HEK293 (cell line): ENCODE measurements around the gene AK9.
"Not testable (repeated sequence)": the region's sequence is repeated elsewhere in the genome, so short reads cannot be mapped to it uniquely, and the experiment has no call there.

Experiments used
- CTCF ChIA-PET: fragments of 350-600 bp; formaldehyde crosslinking; extraction: SDS; loops from one replicate; lab custom pipeline; 2021; ENCODE audit warnings: antibody characterized with exemption; lab: Yijun Ruan, JAX
- POLR2A ChIA-PET: fragments of 300-600 bp; formaldehyde crosslinking; extraction: SDS; loops from one replicate; lab custom pipeline; 2020; ENCODE audit warnings: antibody characterized with exemption, inconsistent platforms; lab: Yijun Ruan, JAX
- H3K27ac ChIP-seq: fragments of 200-500 bp; sonication (Bioruptor generic); 2 replicates; pipeline ENCODE4 v1.5.1; 2014; ENCODE audit warnings: low read depth, low read length, control low read depth, inconsistent platforms; ENCODE audit errors: extremely low read depth
- H3K36me3 ChIP-seq, 2 experiments: fragments of 200-500 bp in 1 of 2; sonication (Bioruptor generic) in 1 of 2; 1 replicate in 1 of 2; 2 replicates in 1 of 2; pipeline ENCODE4 v1.5.1; 2014 to 2017; ENCODE audit warnings: inconsistent platforms in 2 of 2, low read length in 2 of 2; ENCODE audit not compliant: control insufficient read depth in 2 of 2, insufficient read depth in 1 of 2
- H3K4me1 ChIP-seq: fragments of 200-500 bp; sonication (Bioruptor generic); 2 replicates; pipeline ENCODE4 v1.5.1; 2014; ENCODE audit warnings: mild to moderate bottlenecking, low read length, inconsistent platforms; ENCODE audit not compliant: control insufficient read depth, insufficient read depth
- H3K4me3 ChIP-seq: 2 replicates; pipeline ENCODE4 v1.5.1; 2011; ENCODE audit warnings: low read depth, mild to moderate bottlenecking, control low read depth, low read length, moderate library complexity
- H3K9me3 ChIP-seq: fragments of 200-500 bp; sonication (Bioruptor generic); 2 replicates; pipeline ENCODE4 v1.5.1; 2014; ENCODE audit warnings: low read depth, low read length, inconsistent platforms; ENCODE audit not compliant: control insufficient read depth, insufficient read depth
- FEZF1 ChIP-seq: fragments of 450-650 bp; formaldehyde crosslinking; IDR thresholded peaks from 2 replicates; pipeline ENCODE4 v1.5.1; 2016; ENCODE audit warnings: missing biosample characterization, missing genetic modification characterization
- PRDM1 ChIP-seq: fragments of 450-650 bp; formaldehyde crosslinking; IDR thresholded peaks from 2 replicates; pipeline ENCODE4; 2016; ENCODE audit warnings: missing biosample characterization, missing genetic modification characterization
- TRIM28 ChIP-seq: IDR thresholded peaks from 2 replicates; pipeline ENCODE4 v1.6.1; 2011; ENCODE audit warnings: low read length, control low read depth, borderline replicate concordance
- ZBTB48 ChIP-seq: fragments of 450-650 bp; formaldehyde crosslinking; IDR thresholded peaks from 2 replicates; pipeline ENCODE4 v1.5.1; 2016; ENCODE audit warnings: missing biosample characterization, missing genetic modification characterization
- ZFHX2 ChIP-seq: fragments of 450-650 bp; formaldehyde crosslinking; conservative IDR thresholded peaks from 2 replicates; pipeline ENCODE4 v1.5.1; 2016; ENCODE audit warnings: missing biosample characterization, missing genetic modification characterization
- ZIC2 ChIP-seq: fragments of 450-650 bp; formaldehyde crosslinking; IDR thresholded peaks from 2 replicates; pipeline ENCODE4 v1.5.1; 2016; ENCODE audit warnings: missing biosample characterization, missing genetic modification characterization
- ZNF146 ChIP-seq: fragments of 450-650 bp; formaldehyde crosslinking; IDR thresholded peaks from 2 replicates; pipeline ENCODE4 v1.5.1; 2016; ENCODE audit warnings: missing biosample characterization, missing genetic modification characterization
- ZNF223 ChIP-seq: fragments of 450-650 bp; formaldehyde crosslinking; IDR thresholded peaks from 2 replicates; pipeline ENCODE4 v1.5.1; 2016; ENCODE audit warnings: missing biosample characterization, missing genetic modification characterization
- ZNF335 ChIP-seq: fragments of 450-650 bp; formaldehyde crosslinking; conservative IDR thresholded peaks from 2 replicates; pipeline ENCODE4 v1.5.1; 2016; ENCODE audit warnings: missing biosample characterization, missing genetic modification characterization
- ZNF768 ChIP-seq: fragments of 450-650 bp; formaldehyde crosslinking; IDR thresholded peaks from 2 replicates; pipeline ENCODE4 v1.5.1; 2018; ENCODE audit warnings: missing biosample characterization, mild to moderate bottlenecking, missing genetic modification characterization
- TF ChIP-seq, protein P1 (sequence below): fragments of 450-650 bp; formaldehyde crosslinking; IDR thresholded peaks from 2 replicates; pipeline ENCODE4 v1.5.1; 2017; ENCODE audit warnings: missing biosample characterization, missing genetic modification characterization
- TF ChIP-seq, protein P2 (sequence below): fragments of 450-650 bp; formaldehyde crosslinking; IDR thresholded peaks from 2 replicates; pipeline ENCODE4 v1.5.1; 2017; ENCODE audit warnings: missing biosample characterization, missing genetic modification characterization
- TF ChIP-seq, protein P3 (sequence below): fragments of 450-650 bp; formaldehyde crosslinking; conservative IDR thresholded peaks from 2 replicates; pipeline ENCODE4 v1.5.1; 2016; ENCODE audit warnings: low read depth, missing biosample characterization, missing genetic modification characterization
- TF ChIP-seq, protein P4 (sequence below): fragments of 450-650 bp; formaldehyde crosslinking; IDR thresholded peaks from 2 replicates; pipeline ENCODE4 v1.5.1; 2016; ENCODE audit warnings: missing biosample characterization, missing genetic modification characterization
- TF ChIP-seq, protein P5 (sequence below): fragments of 450-650 bp; formaldehyde crosslinking; IDR thresholded peaks from 2 replicates; pipeline ENCODE4 v1.5.1; 2016; ENCODE audit warnings: missing biosample characterization, missing genetic modification characterization

AK9 gene

DNA sequence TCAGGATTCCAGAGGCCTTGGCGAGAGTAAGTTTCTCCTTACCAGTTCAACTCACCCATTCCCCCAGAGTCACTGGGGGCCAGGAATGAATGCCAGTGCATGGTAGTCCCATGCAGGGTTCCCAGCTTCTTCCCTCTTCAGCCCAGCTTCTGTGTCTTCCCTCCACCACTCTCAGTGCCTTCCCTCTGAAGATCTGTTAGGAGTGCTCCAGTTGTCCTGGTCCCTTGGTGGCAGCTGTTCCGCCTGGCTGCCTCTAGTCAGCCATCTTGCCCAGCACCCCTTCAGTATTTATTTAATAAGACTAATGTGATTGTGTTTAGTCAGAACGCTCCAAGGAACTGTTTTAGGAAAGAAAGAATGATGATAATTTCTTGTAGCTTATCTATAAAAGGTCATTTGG lies 23.2 kb upstream of the AK9 start:
- Histone ChIP-seq H3K4me1 (no peaks in the 10 kb centered on the region), H3K4me3 (no peak overlapping the region), H3K36me3 (no peaks in the 10 kb centered on the region; a peak in 1 of 3 replicates), H3K27ac (no peak overlapping the region), H3K9me3 (no peaks in the 10 kb centered on the region)
- ChIA-PET POLR2A (no interaction called here), CTCF (interaction anchor here (0.6 to 7.6 kb wide), 5 partner anchors 10 to 677 kb away, joined by 3 to 44 read pairs (median 3); partner anchors contain the start of genes AK9 and FIG4)
- TF ChIP-seq, protein P1, sequence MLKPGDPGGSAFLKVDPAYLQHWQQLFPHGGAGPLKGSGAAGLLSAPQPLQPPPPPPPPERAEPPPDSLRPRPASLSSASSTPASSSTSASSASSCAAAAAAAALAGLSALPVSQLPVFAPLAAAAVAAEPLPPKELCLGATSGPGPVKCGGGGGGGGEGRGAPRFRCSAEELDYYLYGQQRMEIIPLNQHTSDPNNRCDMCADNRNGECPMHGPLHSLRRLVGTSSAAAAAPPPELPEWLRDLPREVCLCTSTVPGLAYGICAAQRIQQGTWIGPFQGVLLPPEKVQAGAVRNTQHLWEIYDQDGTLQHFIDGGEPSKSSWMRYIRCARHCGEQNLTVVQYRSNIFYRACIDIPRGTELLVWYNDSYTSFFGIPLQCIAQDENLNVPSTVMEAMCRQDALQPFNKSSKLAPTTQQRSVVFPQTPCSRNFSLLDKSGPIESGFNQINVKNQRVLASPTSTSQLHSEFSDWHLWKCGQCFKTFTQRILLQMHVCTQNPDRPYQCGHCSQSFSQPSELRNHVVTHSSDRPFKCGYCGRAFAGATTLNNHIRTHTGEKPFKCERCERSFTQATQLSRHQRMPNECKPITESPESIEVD (tag by site-specific recombination) = no peak
- TF ChIP-seq TRIM28 = no peak

DNA sequence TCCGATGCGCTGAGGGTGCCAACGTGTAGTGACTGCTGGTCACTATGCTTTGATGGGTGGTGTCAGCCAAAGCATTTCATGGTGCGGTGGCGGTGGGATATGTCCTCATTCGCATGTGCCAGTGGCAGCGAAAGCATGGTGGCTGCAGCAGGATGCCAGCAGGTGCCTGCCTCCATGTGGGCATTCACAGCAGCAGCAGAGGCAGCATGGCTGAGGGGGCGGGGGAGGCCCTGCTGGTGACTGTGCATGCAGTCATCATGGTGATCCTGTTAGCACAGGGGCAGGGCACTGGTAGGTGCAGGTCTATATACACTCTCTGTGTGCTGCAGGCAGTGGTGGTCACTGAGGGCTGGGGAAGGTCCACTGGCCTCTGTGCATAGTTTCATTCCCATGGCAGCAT lies 22.1 kb upstream of the AK9 start:
- TF ChIP-seq ZFHX2 (tag by site-specific recombination) (0 out of 2 replicates have a peak, but pooled peaks have one; percentile 15), ZIC2 (tag by site-specific recombination) (peak; percentile 56)
- TF ChIP-seq, protein P2, sequence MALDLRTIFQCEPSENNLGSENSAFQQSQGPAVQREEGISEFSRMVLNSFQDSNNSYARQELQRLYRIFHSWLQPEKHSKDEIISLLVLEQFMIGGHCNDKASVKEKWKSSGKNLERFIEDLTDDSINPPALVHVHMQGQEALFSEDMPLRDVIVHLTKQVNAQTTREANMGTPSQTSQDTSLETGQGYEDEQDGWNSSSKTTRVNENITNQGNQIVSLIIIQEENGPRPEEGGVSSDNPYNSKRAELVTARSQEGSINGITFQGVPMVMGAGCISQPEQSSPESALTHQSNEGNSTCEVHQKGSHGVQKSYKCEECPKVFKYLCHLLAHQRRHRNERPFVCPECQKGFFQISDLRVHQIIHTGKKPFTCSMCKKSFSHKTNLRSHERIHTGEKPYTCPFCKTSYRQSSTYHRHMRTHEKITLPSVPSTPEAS (tag by site-specific recombination) = no peak
- Histone ChIP-seq H3K27ac (no peak overlapping the region), H3K36me3 (no peaks in the 10 kb centered on the region), H3K4me1 (no peaks in the 10 kb centered on the region), H3K9me3 (no peaks in the 10 kb centered on the region), H3K4me3 (no peak overlapping the region)
- POLR2A ChIA-PET = no interaction called here
- CTCF ChIA-PET = interaction anchor here (2.9 to 7.6 kb wide), 3 partner anchors 9 to 341 kb away, joined by 8 to 44 read pairs (median 42); no protein-coding TSS in a partner anchor

DNA sequence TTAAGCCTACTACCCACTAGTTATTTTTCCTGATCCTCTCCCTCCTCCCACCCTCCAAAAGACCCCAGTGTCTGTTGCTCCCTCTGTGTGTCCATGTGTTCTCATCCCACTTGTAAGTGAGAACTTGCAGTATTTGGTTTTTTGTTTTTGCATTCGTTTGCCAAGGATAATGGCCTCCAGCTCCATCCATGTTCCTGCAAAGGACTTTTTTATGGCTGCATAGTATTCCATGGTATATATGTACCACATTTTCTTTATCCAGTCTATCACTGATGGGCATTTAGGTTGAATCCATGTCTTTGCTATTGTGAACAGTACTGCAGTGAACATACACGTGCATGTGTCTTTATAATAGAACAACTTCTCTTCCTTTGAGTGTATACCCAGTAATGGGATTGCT lies 17.1 kb upstream of the AK9 start:
- H3K9me3 ChIP-seq, POLR2A ChIA-PET, H3K4me1 ChIP-seq, H3K4me3 ChIP-seq, H3K36me3 ChIP-seq, H3K27ac ChIP-seq: not testable (repeated sequence)
- CTCF ChIA-PET = interaction anchor here (0.6 to 7.6 kb wide), 2 partner anchors 105 to 331 kb away, joined by 4 to 42 read pairs; no protein-coding TSS in a partner anchor
- peak; percentile 58 for TF ChIP-seq ZNF146 (tag by site-specific recombination)

DNA sequence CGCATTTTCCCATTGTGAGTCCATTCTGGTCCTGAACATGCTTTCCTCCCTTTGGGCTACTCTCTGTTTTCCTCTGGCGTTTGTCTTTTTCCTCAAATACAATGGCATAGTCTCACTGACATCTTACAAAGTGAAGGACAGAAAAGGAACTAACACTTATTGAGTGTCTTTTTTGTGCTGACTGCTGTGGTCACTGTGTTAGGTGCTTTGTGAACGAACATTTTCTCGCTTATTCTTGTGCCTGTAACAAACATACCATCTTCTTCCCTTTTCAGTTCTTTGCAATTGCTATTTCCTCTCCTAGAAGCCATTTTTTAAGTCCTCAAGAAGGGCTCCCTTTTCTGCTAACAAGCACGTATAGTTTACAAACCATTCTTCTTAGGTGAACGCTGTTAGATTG lies 15.5 kb upstream of the AK9 start:
- CTCF ChIA-PET = interaction anchor here (0.8 to 8.0 kb wide), 6 partner anchors 13 to 684 kb away, joined by 3 to 204 read pairs (median 4); no protein-coding TSS in a partner anchor
- Histone ChIP-seq H3K9me3 (no peaks in the 10 kb centered on the region), H3K27ac (no peak overlapping the region), H3K36me3 (no peaks in the 10 kb centered on the region), H3K4me1 (no peaks in the 10 kb centered on the region), H3K4me3 (no peak overlapping the region)
- POLR2A ChIA-PET = no interaction called here
- TF ChIP-seq, protein P3, sequence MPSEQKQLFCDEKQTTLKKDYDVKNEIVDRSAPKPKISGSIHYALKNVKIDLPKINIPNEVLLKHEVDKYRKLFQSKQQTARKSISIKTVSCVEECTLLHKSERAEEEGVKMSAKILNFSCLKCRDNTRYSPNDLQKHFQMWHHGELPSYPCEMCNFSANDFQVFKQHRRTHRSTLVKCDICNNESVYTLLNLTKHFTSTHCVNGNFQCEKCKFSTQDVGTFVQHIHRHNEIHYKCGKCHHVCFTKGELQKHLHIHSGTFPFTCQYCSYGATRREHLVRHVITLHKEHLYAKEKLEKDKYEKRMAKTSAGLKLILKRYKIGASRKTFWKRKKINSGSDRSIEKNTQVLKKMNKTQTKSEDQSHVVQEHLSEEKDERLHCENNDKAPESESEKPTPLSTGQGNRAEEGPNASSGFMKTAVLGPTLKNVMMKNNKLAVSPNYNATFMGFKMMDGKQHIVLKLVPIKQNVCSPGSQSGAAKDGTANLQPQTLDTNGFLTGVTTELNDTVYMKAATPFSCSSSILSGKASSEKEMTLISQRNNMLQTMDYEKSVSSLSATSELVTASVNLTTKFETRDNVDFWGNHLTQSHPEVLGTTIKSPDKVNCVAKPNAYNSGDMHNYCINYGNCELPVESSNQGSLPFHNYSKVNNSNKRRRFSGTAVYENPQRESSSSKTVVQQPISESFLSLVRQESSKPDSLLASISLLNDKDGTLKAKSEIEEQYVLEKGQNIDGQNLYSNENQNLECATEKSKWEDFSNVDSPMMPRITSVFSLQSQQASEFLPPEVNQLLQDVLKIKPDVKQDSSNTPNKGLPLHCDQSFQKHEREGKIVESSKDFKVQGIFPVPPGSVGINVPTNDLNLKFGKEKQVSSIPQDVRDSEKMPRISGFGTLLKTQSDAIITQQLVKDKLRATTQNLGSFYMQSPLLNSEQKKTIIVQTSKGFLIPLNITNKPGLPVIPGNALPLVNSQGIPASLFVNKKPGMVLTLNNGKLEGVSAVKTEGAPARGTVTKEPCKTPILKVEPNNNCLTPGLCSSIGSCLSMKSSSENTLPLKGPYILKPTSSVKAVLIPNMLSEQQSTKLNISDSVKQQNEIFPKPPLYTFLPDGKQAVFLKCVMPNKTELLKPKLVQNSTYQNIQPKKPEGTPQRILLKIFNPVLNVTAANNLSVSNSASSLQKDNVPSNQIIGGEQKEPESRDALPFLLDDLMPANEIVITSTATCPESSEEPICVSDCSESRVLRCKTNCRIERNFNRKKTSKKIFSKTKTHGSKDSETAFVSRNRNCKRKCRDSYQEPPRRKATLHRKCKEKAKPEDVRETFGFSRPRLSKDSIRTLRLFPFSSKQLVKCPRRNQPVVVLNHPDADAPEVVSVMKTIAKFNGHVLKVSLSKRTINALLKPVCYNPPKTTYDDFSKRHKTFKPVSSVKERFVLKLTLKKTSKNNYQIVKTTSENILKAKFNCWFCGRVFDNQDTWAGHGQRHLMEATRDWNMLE (tag by site-specific recombination) = no peak
- TF ChIP-seq ZNF223 (no peak), PRDM1 (tag by site-specific recombination) (no peak), ZNF768 (tag by site-specific recombination) (no peak), FEZF1 (tag by site-specific recombination) (no peak), ZBTB48 (tag by site-specific recombination) (no peak), ZNF335 (no peak)
- TF ChIP-seq, protein P4, sequence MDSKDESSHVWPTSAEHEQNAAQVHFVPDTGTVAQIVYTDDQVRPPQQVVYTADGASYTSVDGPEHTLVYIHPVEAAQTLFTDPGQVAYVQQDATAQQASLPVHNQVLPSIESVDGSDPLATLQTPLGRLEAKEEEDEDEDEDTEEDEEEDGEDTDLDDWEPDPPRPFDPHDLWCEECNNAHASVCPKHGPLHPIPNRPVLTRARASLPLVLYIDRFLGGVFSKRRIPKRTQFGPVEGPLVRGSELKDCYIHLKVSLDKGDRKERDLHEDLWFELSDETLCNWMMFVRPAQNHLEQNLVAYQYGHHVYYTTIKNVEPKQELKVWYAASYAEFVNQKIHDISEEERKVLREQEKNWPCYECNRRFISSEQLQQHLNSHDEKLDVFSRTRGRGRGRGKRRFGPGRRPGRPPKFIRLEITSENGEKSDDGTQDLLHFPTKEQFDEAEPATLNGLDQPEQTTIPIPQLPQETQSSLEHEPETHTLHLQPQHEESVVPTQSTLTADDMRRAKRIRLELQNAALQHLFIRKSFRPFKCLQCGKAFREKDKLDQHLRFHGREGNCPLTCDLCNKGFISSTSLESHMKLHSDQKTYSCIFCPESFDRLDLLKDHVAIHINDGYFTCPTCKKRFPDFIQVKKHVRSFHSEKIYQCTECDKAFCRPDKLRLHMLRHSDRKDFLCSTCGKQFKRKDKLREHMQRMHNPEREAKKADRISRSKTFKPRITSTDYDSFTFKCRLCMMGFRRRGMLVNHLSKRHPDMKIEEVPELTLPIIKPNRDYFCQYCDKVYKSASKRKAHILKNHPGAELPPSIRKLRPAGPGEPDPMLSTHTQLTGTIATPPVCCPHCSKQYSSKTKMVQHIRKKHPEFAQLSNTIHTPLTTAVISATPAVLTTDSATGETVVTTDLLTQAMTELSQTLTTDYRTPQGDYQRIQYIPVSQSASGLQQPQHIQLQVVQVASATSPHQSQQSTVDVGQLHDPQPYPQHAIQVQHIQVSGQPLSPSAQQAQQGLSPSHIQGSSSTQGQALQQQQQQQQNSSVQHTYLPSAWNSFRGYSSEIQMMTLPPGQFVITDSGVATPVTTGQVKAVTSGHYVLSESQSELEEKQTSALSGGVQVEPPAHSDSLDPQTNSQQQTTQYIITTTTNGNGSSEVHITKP = no peak
- TF ChIP-seq, protein P5, sequence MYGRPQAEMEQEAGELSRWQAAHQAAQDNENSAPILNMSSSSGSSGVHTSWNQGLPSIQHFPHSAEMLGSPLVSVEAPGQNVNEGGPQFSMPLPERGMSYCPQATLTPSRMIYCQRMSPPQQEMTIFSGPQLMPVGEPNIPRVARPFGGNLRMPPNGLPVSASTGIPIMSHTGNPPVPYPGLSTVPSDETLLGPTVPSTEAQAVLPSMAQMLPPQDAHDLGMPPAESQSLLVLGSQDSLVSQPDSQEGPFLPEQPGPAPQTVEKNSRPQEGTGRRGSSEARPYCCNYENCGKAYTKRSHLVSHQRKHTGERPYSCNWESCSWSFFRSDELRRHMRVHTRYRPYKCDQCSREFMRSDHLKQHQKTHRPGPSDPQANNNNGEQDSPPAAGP (tag by site-specific recombination) = no peak
